K562 (cell line): ENCODE results near the gene KCNMB2. TPM values are rescaled to one million over a fixed set of nuclear protein-coding genes. Genes with fewer than 3 reads are reported as not detected.

ENCODE experiments used
- DPF2 ChIP-seq: fragments of 450-650 bp; IDR thresholded peaks from 2 replicates; pipeline ENCODE4 v1.6.1; 2016
- ELK3 ChIP-seq: fragments of 450-650 bp; formaldehyde crosslinking; IDR thresholded peaks from 2 replicates; pipeline ENCODE4 v1.4.0; 2020; ENCODE audit warnings: mild to moderate bottlenecking
- GABPB2 ChIP-seq: fragments of 250-450 bp; sonication (Bioruptor Pico); conservative IDR thresholded peaks from 2 replicates; pipeline ENCODE4 v1.5.1; 2021; ENCODE audit warnings: mild to moderate bottlenecking
- GTF2A2 ChIP-seq: IDR thresholded peaks from 2 replicates; pipeline ENCODE4 v1.6.1; 2016; ENCODE audit warnings: mild to moderate bottlenecking, missing genetic modification characterization, missing compliant biosample characterization
- IFI16 ChIP-seq: fragments of 250-450 bp; sonication (Bioruptor Pico); IDR thresholded peaks from 2 replicates; pipeline ENCODE4 v2.1.2; 2022; ENCODE audit warnings: mild to moderate bottlenecking, inconsistent platforms
- LCOR ChIP-seq: sonication (generic); formaldehyde crosslinking; IDR thresholded peaks from 2 replicates; pipeline ENCODE4 v1.8.0; 2022; ENCODE audit warnings: mild to moderate bottlenecking, missing genetic modification reagents
- SRF ChIP-seq, 2 experiments: fragments of 250-450, 450-650 bp in 1 of 2; sonication (Bioruptor Pico) in 1 of 2; sonication (generic) in 1 of 2; formaldehyde crosslinking; IDR thresholded peaks; 2 replicates each; pipeline versions ENCODE4 v1.5.0 to v1.5.1; 2020 to 2022; ENCODE audit warnings: mild to moderate bottlenecking in 1 of 2, missing genetic modification reagents in 1 of 2
- ZNF75A ChIP-seq: fragments of 450-650 bp; formaldehyde crosslinking; IDR thresholded peaks from 2 replicates; pipeline ENCODE4 v1.4.0; 2020; ENCODE audit warnings: mild to moderate bottlenecking
- polyA plus RNA-seq, 8 experiments: library from polyadenylated mRNA; depleted of rRNA in 4 of 8; stranded (reverse) in 5 of 8; unstranded in 3 of 8; fragments of >200 nt; fragmentation: Nextera tagmentation in 2 of 8; fragmentation: Illumina TruSeq in 1 of 8; extraction: Ambion mirVana in 2 of 8; extraction: Trizol in 1 of 8; gene quantifications; 2 replicates each; pipeline versions ENCODE4 v1.2.1 to v1.2.3, GENCODE V29; 2011 to 2014; ENCODE audit warnings: inconsistent platforms in 1 of 8, missing spikeins in 1 of 8
- total RNA-seq, 7 experiments: library from RNA; depleted of rRNA in 6 of 7; stranded (reverse); fragments of >200 nt in 6 of 7; fragmentation: Illumina TruSeq in 2 of 7; extraction: Trizol in 2 of 7; gene quantifications; 2 replicates each; pipeline versions ENCODE4 v1.2.1 to v1.2.3, GENCODE V29; 2011 to 2021; ENCODE audit warnings: low replicate concordance in 1 of 7
- TF ChIP-seq, protein P1 (sequence below): sonication (generic); formaldehyde crosslinking; IDR thresholded peaks from 2 replicates; pipeline ENCODE4 v1.9.0; 2022; ENCODE audit warnings: mild to moderate bottlenecking, missing genetic modification reagents
- TF ChIP-seq, protein P2 (sequence below): fragments of 450-650 bp; formaldehyde crosslinking; IDR thresholded peaks from 2 replicates; pipeline ENCODE4 v1.4.0; 2022; ENCODE audit warnings: missing genetic modification characterization

KCNMB2 gene
- total and polyA plus RNA-seq, 9 of the 15 experiments (the other 6 are each of a cell fraction or from before 2014, with no cell fraction given) = 0.04 to 0.15 TPM; not detected in 7

- TF ChIP-seq, protein P1, sequence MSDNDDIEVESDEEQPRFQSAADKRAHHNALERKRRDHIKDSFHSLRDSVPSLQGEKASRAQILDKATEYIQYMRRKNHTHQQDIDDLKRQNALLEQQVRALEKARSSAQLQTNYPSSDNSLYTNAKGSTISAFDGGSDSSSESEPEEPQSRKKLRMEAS (CRISPR knock-in tag) = no peak
- TF ChIP-seq ZNF75A (CRISPR knock-in tag) = no peak
- no peak for TF ChIP-seq ELK3
- no peak for TF ChIP-seq GABPB2 (CRISPR knock-in tag)
- TF ChIP-seq IFI16 (CRISPR knock-in tag) = no peak
- no peak for TF ChIP-seq GTF2A2
- no peak for TF ChIP-seq DPF2
- no peak for TF ChIP-seq SRF (CRISPR knock-in tag; IDR thresholded peaks at IDR 0.05)
- TF ChIP-seq, protein P2, sequence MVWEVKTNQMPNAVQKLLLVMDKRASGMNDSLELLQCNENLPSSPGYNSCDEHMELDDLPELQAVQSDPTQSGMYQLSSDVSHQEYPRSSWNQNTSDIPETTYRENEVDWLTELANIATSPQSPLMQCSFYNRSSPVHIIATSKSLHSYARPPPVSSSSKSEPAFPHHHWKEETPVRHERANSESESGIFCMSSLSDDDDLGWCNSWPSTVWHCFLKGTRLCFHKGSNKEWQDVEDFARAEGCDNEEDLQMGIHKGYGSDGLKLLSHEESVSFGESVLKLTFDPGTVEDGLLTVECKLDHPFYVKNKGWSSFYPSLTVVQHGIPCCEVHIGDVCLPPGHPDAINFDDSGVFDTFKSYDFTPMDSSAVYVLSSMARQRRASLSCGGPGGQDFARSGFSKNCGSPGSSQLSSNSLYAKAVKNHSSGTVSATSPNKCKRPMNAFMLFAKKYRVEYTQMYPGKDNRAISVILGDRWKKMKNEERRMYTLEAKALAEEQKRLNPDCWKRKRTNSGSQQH = no peak
- TF ChIP-seq LCOR (CRISPR knock-in tag) = no peak
Observed at GRCh38 chr3:178569826-178570225, 33.6 kb downstream of the KCNMB2 start (continued).
